BLaER1 treated with 17β-estradiol and CSF1 and Interleukin-3, amounts not matched to agents 10 nM and 100 nM (cell line): ENCODE data around the gene CCKAR.

ENCODE experiments used
- H3K27ac ChIP-seq, 11 experiments: shearing (Covaris generic); formaldehyde crosslinking; 2 replicates each; pipeline ENCODE4 v1.8.1; 2022
- H3K27me3 ChIP-seq, 11 experiments: shearing (Covaris generic); formaldehyde crosslinking; 2 replicates each; pipeline ENCODE4 v1.8.1; 2022
- H3K36me3 ChIP-seq, 11 experiments: shearing (Covaris generic); formaldehyde crosslinking; 2 replicates each; pipeline ENCODE4 v1.8.1; 2022
- H3K4me1 ChIP-seq, 10 experiments: shearing (Covaris generic); formaldehyde crosslinking; 2 replicates each; pipeline ENCODE4 v1.8.1; 2022
- H3K4me2 ChIP-seq, 11 experiments: shearing (Covaris generic); formaldehyde crosslinking; 2 replicates each; pipeline ENCODE4 v1.8.1; 2022
- H3K4me3 ChIP-seq, 10 experiments: shearing (Covaris generic); formaldehyde crosslinking; 2 replicates each; pipeline ENCODE4 v1.8.1; 2022
- H3K9ac ChIP-seq, 11 experiments: shearing (Covaris generic); formaldehyde crosslinking; 2 replicates each; pipeline ENCODE4 v1.8.1; 2022
- H3K9me3 ChIP-seq, 11 experiments: shearing (Covaris generic); formaldehyde crosslinking; replicated peaks in 1 of 11; 2 replicates each; pipeline ENCODE4 v1.8.1; 2022
- H4K20me1 ChIP-seq, 11 experiments: shearing (Covaris generic); formaldehyde crosslinking; 2 replicates each; pipeline ENCODE4 v1.8.1; 2022
- Cebpa-rat ChIP-seq, 11 experiments: shearing (Covaris generic); IDR thresholded peaks; 2 replicates each; pipeline ENCODE4 v1.8.1; 2022

Gene CCKAR

GRCh38 chr4:26493461-26493860, 3.2 kb upstream of the CCKAR start:
- Histone ChIP-seq H3K9me3 (peaks cover 6 to 26% (median 18%) of the 10 kb centered on the region in 11 experiments; a peak in 18 of 22 replicates), H4K20me1 (no peaks in the 10 kb centered on the region), H3K9ac (no peak overlapping the region), H3K36me3 (no peaks in the 10 kb centered on the region), H3K4me1 (no peaks in the 10 kb centered on the region), H3K4me3 (no peak overlapping the region), H3K4me2 (no peak overlapping the region), H3K27ac (no peak overlapping the region), H3K27me3 (no peaks in the 10 kb centered on the region; a peak in 1 of 22 replicates)
- TF ChIP-seq Cebpa-rat (IDR thresholded peaks at IDR 0.05), result no peak

GRCh38 chr4:26491449-26492170, 1.3 kb upstream of the CCKAR start:
- TF ChIP-seq Cebpa-rat (IDR thresholded peaks at IDR 0.05), result no peak
- H3K9me3 ChIP-seq, result peaks cover 6 to 25% (median 18%) of the 10 kb centered on the region in 11 experiments; a peak in 18 of 22 replicates
- no peak overlapping the region for H3K9ac ChIP-seq
- no peak overlapping the region for H3K27ac ChIP-seq
- H3K27me3 ChIP-seq, result no peaks in the 10 kb centered on the region; a peak in 1 of 22 replicates
- no peak overlapping the region for H3K4me3 ChIP-seq
- H3K4me1 ChIP-seq, result no peaks in the 10 kb centered on the region
- H4K20me1 ChIP-seq, result no peaks in the 10 kb centered on the region
- H3K4me2 ChIP-seq, result no peak overlapping the region
- no peaks in the 10 kb centered on the region for H3K36me3 ChIP-seq

DNA sequence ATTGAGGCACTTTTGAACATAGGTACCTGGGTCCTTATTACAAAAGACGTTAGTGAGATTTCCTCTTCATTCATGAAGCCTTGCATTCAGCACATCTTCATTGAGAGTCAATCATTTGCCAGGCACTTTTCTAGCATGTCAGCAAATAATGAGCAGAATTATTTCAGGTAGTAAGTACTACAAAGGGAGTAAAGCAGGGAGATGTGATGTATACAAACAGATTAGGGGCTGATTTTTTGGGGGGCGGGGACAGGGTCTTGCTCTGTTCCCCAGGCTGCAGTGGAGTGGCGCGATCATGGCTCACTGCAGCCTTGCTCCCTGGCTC, 638 bp upstream of the CCKAR start:
- Histone ChIP-seq H3K9me3 (peaks cover 6 to 25% (median 18%) of the 10 kb centered on the region in 11 experiments; a peak in 18 of 22 replicates), H3K27me3 (no peaks in the 10 kb centered on the region; a peak in 1 of 22 replicates), H3K4me2 (no peak overlapping the region), H3K4me1 (no peaks in the 10 kb centered on the region), H4K20me1 (no peaks in the 10 kb centered on the region), H3K27ac (no peak overlapping the region), H3K36me3 (no peaks in the 10 kb centered on the region), H3K9ac (no peak overlapping the region), H3K4me3 (no peak overlapping the region)
- no peak for TF ChIP-seq Cebpa-rat (IDR thresholded peaks at IDR 0.05)

DNA sequence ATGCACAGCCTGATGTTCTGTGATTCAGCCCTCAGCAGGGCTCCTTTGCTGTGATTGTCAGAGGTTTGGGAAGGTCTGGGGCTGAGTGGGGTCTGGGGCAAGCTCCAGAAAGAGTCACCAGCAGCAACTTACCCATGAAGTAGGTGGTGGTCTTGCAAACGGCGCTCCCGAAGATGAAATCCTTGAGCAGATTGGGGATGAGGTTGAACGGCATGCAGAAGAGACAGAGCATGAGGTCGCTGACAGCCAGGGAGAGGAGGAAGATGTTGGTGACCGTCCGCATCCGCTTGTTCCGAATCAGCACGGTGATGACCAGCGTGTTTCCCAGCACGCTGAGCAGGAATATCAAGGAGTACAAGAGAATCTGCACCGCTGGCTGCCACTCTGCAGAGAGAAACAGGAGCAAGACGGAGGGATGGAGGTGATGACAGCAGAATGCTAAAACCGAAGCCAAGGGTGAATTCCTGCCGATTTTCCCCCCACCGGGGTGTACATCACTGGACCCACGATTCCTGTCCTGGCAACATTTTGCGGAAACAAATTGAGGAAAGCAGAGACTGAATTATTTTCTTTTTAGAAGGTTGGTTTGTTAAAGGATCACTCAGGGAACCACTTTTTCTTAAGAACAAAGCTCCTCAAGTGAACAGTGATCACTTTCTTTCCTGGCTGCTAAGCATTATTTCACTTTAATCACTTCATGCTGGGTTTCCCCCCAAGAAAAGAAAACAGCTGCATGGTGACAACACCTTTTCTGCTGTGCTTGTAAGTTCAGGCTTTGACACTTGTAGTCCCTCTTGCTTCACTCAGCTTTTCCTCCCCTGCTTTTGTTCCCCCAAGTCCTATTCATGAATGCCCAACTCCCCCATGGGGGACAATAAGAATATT, 941 bp downstream of the CCKAR start:
- H3K4me2 ChIP-seq, result no peak overlapping the region
- H3K4me3 ChIP-seq, result no peak overlapping the region
- peaks cover 0 to 15% (median 10%) of the 10 kb centered on the region in 11 experiments; a peak in 16 of 22 replicates for H3K9me3 ChIP-seq
- no peak for TF ChIP-seq Cebpa-rat (IDR thresholded peaks at IDR 0.05)
- H3K9ac ChIP-seq, result no peak overlapping the region
- H3K27ac ChIP-seq, result no peak overlapping the region
- H3K36me3 ChIP-seq, result no peaks in the 10 kb centered on the region
- H4K20me1 ChIP-seq, result no peaks in the 10 kb centered on the region
- no peaks in the 10 kb centered on the region for H3K4me1 ChIP-seq
- H3K27me3 ChIP-seq, result no peaks in the 10 kb centered on the region

GRCh38 chr4:26485684-26486083, 4.6 kb downstream of the CCKAR start:
- H3K36me3 ChIP-seq, result no peaks in the 10 kb centered on the region

DNA sequence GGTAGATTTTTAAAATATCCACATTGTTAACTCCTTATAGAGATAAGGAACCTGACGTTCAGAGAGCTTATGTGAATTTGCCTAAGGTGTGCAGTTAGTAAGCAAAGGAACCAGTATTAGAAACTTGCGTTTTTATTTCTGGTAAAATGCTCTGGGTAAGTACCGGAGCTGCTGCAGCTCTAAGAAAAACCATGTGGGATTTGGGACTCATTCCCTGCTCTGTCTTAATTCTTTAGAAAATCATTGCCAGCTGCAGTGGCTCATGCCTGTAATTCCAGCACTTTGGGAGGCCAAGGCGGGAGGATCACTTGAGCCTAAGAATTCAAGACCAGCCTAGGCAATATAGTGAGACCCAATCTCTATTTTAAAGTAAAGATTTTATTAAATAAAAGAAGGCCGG, 5.8 kb downstream of the CCKAR start:
- Histone ChIP-seq H3K4me1 (no peaks in the 10 kb centered on the region), H3K27me3 (no peaks in the 10 kb centered on the region), H3K4me3 (no peak overlapping the region), H3K4me2 (no peak overlapping the region), H4K20me1 (no peaks in the 10 kb centered on the region), H3K36me3 (no peaks in the 10 kb centered on the region), H3K27ac (no peak overlapping the region), H3K9ac (no peak overlapping the region), H3K9me3 (no peaks in the 10 kb centered on the region)
- no peak for TF ChIP-seq Cebpa-rat (IDR thresholded peaks at IDR 0.05)

More at GRCh38 chr4:26485684-26486083, 4.6 kb downstream of the CCKAR start:
- no peaks in the 10 kb centered on the region for H3K4me1 ChIP-seq
- no peak overlapping the region for H3K4me3 ChIP-seq
- H4K20me1 ChIP-seq, result no peaks in the 10 kb centered on the region
- no peaks in the 10 kb centered on the region for H3K9me3 ChIP-seq
- H3K27me3 ChIP-seq, result no peaks in the 10 kb centered on the region
- no peak overlapping the region for H3K9ac ChIP-seq
- no peak for TF ChIP-seq Cebpa-rat (IDR thresholded peaks at IDR 0.05)
- no peak overlapping the region for H3K27ac ChIP-seq
- H3K4me2 ChIP-seq, result no peak overlapping the region

GRCh38 chr4:26484032-26484515, 6.2 kb downstream of the CCKAR start:
- no peaks in the 10 kb centered on the region for H3K4me1 ChIP-seq
- H3K36me3 ChIP-seq, result no peaks in the 10 kb centered on the region
- H3K9me3 ChIP-seq, result no peaks in the 10 kb centered on the region
- H3K27me3 ChIP-seq, result no peaks in the 10 kb centered on the region
- H4K20me1 ChIP-seq, result no peaks in the 10 kb centered on the region
- no peak overlapping the region for H3K9ac ChIP-seq
- H3K27ac ChIP-seq, result no peak overlapping the region
- H3K4me3 ChIP-seq, result no peak overlapping the region
- H3K4me2 ChIP-seq, result no peak overlapping the region
- no peak for TF ChIP-seq Cebpa-rat (IDR thresholded peaks at IDR 0.05)

DNA sequence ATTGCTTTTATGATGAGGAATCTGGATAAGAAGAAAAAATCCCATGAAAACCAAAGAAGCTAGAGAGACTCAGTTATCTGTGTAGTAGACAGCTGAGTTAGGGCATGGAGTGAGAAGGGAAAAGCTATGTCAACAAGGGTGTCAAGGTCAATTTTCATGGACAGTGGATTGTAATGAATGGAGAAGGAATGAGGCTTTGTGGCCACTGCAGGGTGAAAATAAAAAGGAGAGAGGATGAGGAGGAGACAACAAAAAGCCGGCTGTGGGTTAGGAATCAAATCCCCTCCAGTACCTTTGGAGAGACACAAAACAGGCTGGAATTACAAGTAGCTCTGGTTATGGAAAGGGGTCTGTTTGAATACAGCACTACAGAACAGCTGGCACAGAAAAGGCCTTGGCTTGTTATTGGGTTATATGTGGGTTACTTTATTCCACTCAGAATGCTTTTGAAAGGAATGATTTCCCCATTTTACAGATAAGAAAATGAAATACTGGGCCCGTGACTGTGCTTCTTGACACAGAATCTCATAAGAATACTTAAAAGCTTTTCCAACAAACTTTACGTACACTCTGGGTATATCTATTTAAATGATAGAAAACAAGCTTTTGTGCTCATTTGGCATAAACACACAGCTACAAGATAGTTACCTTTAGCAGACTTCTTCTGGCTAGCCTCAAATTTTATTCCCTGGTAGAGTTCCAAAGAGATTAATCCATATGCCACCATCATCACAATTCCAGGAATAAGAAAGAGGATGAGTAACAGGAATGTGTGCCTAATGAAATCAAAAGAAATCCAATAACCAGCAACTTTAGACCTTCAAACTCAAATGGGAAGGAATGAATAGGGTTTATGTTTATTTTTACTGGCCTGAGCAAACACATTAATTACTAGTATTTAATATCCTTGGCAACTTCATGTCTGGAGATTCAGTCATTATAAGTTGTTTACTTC, 7.5 kb downstream of the CCKAR start:
- Histone ChIP-seq H4K20me1 (no peaks in the 10 kb centered on the region), H3K9ac (no peak overlapping the region), H3K4me1 (no peaks in the 10 kb centered on the region), H3K27me3 (no peaks in the 10 kb centered on the region), H3K9me3 (no peaks in the 10 kb centered on the region), H3K4me2 (no peak overlapping the region), H3K4me3 (no peak overlapping the region), H3K27ac (no peak overlapping the region), H3K36me3 (no peaks in the 10 kb centered on the region)
- TF ChIP-seq Cebpa-rat (IDR thresholded peaks at IDR 0.05), result no peak

- Histone ChIP-seq H4K20me1 (no peaks in the 10 kb centered on the region), H3K4me3 (no peak overlapping the region), H3K9ac (no peak overlapping the region), H3K9me3 (peaks cover 0 to under 1% (median 0%) of the 10 kb centered on the region in 11 experiments; a peak in 2 of 22 replicates), H3K4me2 (no peak overlapping the region), H3K27me3 (no peaks in the 10 kb centered on the region), H3K36me3 (no peaks in the 10 kb centered on the region), H3K27ac (no peak overlapping the region), H3K4me1 (no peaks in the 10 kb centered on the region; a peak in 1 of 20 replicates)
- TF ChIP-seq Cebpa-rat (IDR thresholded peaks at IDR 0.05), result no peak
These were observed 12.0 kb downstream of the CCKAR start for GRCh38 chr4:26478330-26478729.
